ENCODE results near the gene AGR3.

AGR3 gene

GRCh38 chr7:16881844-16882243 is at the start of gene AGR3:
TSS of gene AGR3 (minus strand) at chr7:16881983. CDS start at chr7:16878618, 3,365 bp downstream.
- no peak for TF ChIP-seq CTCF (IDR thresholded peaks at IDR 0.05; ENCODE audit: insufficient read depth, missing control alignments)
- no peak for FAIRE-seq
- DNase-seq (ENCODE audit: insufficient read length, low spot score), result no peak

- no peak for TF ChIP-seq CTCF (IDR thresholded peaks at IDR 0.05; ENCODE audit: insufficient read depth, missing control alignments)
- FAIRE-seq (no peak), DNase-seq (ENCODE audit: insufficient read length, low spot score) (no peak)
Measured at GRCh38 chr7:16930946-16931345, 49.2 kb upstream of the AGR3 start.

GRCh38 chr7:16929146-16929762 is 47.5 kb upstream of the AGR3 start:
- DNase-seq (ENCODE audit: insufficient read length, low spot score) (no peak), FAIRE-seq (no peak)
- TF ChIP-seq CTCF (IDR thresholded peaks at IDR 0.05; ENCODE audit: insufficient read depth, missing control alignments), result no peak

GRCh38 chr7:16926861-16927260 is 45.1 kb upstream of the AGR3 start:
- no peak for TF ChIP-seq CTCF (IDR thresholded peaks at IDR 0.05; ENCODE audit: insufficient read depth, missing control alignments)
- DNase-seq (ENCODE audit: insufficient read length, low spot score), result no peak
- no peak for FAIRE-seq

- DNase-seq (ENCODE audit: insufficient read length, low spot score) (no peak), FAIRE-seq (no peak)
- TF ChIP-seq CTCF (IDR thresholded peaks at IDR 0.05; ENCODE audit: insufficient read depth, missing control alignments), result peak; percentile 36
Measured at GRCh38 chr7:16926283-16926682, 44.5 kb upstream of the AGR3 start.

GRCh38 chr7:16925609-16926008 is 43.8 kb upstream of the AGR3 start:
- FAIRE-seq (no peak), DNase-seq (ENCODE audit: insufficient read length, low spot score) (no peak)
- no peak for TF ChIP-seq CTCF (IDR thresholded peaks at IDR 0.05; ENCODE audit: insufficient read depth, missing control alignments)

- DNase-seq (ENCODE audit: insufficient read length, low spot score) (no peak), FAIRE-seq (no peak)
- TF ChIP-seq CTCF (IDR thresholded peaks at IDR 0.05; ENCODE audit: insufficient read depth, missing control alignments), result no peak
Measured at GRCh38 chr7:16923019-16923418, 41.2 kb upstream of the AGR3 start.
